Gastrocnemius medialis (tissue), 4 donors: ENCODE measurements around the gene IGFN1.

Experiments
- POLR2A ChIP-seq, 2 donors: fragments of 450-650 bp; IDR thresholded peaks; one replicate each; pipeline ENCODE4 v1.6.1; 2017; ENCODE audit warnings: antibody characterized with exemption in 2 of 2, mild to moderate bottlenecking in 2 of 2, moderate library complexity in 2 of 2
- TF ChIP-seq, protein P1 (sequence below), 5 experiments: fragments of 450-650 bp in 3 of 5; fragments of 200-600 bp in 2 of 5; sonication (generic) in 2 of 5; IDR thresholded peaks in 4 of 5; conservative IDR thresholded peaks in 1 of 5; 1 replicate in 4 of 5; 2 replicates in 1 of 5; pipeline ENCODE4 v1.5.1; 2016 to 2019; ENCODE audit warnings: antibody characterized with exemption in 5 of 5, mild to moderate bottlenecking in 3 of 5, moderate library complexity in 3 of 5

DNA sequence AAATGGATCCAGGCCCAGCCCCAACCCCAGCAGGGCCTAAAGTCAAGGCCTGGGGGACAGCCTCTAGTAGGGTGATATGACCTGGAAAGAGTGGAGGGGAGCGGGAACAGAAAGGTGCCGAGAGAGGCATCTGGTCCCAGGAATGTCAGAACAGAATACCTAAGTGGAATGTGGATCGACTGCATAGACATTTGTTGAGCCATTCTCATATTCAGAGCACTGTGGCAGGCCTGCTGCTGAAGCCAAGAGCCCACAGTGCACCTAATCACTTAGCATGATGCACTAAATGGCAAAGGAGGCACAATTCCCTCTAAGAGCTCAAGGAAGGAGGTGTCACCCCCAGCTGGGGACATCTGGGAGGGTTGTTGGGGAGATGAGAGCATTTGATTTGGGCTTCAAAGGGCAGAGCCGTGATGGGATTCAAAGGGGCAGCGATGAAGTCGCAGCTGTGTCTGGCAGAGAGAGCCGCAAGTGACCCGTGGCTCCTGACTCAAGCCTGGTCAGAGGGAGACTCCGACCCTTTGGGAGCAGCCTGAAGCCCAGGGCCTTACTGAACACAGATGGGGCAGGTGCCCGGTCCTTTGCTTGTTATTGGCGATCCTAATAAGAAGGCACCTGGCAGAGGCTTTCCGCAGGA, 84.1 kb downstream of the IGFN1 start:
- TF ChIP-seq, protein P1, sequence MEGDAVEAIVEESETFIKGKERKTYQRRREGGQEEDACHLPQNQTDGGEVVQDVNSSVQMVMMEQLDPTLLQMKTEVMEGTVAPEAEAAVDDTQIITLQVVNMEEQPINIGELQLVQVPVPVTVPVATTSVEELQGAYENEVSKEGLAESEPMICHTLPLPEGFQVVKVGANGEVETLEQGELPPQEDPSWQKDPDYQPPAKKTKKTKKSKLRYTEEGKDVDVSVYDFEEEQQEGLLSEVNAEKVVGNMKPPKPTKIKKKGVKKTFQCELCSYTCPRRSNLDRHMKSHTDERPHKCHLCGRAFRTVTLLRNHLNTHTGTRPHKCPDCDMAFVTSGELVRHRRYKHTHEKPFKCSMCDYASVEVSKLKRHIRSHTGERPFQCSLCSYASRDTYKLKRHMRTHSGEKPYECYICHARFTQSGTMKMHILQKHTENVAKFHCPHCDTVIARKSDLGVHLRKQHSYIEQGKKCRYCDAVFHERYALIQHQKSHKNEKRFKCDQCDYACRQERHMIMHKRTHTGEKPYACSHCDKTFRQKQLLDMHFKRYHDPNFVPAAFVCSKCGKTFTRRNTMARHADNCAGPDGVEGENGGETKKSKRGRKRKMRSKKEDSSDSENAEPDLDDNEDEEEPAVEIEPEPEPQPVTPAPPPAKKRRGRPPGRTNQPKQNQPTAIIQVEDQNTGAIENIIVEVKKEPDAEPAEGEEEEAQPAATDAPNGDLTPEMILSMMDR (IDR thresholded peaks at IDR 0.05 in 4 of 5, conservative IDR thresholded peaks at IDR 0.05 in 1 of 5): no peak
- no peak for TF ChIP-seq POLR2A (IDR thresholded peaks at IDR 0.05)
